Keratinocyte (primary cell): Measurements from ENCODE around the gene PNPT1. TPM values are rescaled to one million over a fixed set of nuclear protein-coding genes. Genes with fewer than 3 reads are reported as not detected.

Experiments used
- DNase-seq: peaks from one replicate; pipeline ENCODE4 v3.0.0-alpha.2; 2011; ENCODE audit warnings: low read depth, missing footprints, low spot score
- FAIRE-seq: peaks from 2 replicates; lab custom pipeline; 2011; peaks lifted over from hg19 to GRCh38; lab: Jason Lieb, UNC
- H2AFZ ChIP-seq: 2 replicates; pipeline ENCODE4 v1.6.0; 2012; ENCODE audit warnings: low read length, control low read depth, inconsistent platforms; ENCODE audit not compliant: control insufficient read depth
- H3K27ac ChIP-seq: 2 replicates; pipeline ENCODE4 v1.5.1; 2011; ENCODE audit warnings: low read length; ENCODE audit not compliant: control insufficient read depth, insufficient read depth
- H3K27me3 ChIP-seq: 3 replicates; pipeline ENCODE4 v1.6.0; 2011; ENCODE audit warnings: low read length; ENCODE audit not compliant: control insufficient read depth, insufficient read depth; ENCODE audit errors: extremely low read depth
- H3K36me3 ChIP-seq, 2 experiments: 2 replicates in 1 of 2; 3 replicates in 1 of 2; pipeline ENCODE4 v1.5.1; 2011; ENCODE audit warnings: low read length in 2 of 2, mild to moderate bottlenecking in 1 of 2; ENCODE audit not compliant: control insufficient read depth in 2 of 2, insufficient read depth in 2 of 2; ENCODE audit errors: extremely low read depth in 1 of 2
- H3K4me1 ChIP-seq: 3 replicates; pipeline ENCODE4 v1.5.1; 2011; ENCODE audit warnings: low read length; ENCODE audit not compliant: control insufficient read depth, insufficient read depth; ENCODE audit errors: extremely low read depth
- H3K4me2 ChIP-seq: 3 replicates; pipeline ENCODE4 v1.6.0; 2011; ENCODE audit warnings: low read depth, low read length; ENCODE audit not compliant: control insufficient read depth, insufficient read depth; ENCODE audit errors: extremely low read depth
- H3K4me3 ChIP-seq, 3 experiments: fragments of 200-600 bp in 1 of 3; sonication (generic) in 1 of 3; 2 replicates in 2 of 3; 3 replicates in 1 of 3; pipeline ENCODE4 v1.5.1; 2011 to 2016; ENCODE audit warnings: low read length in 3 of 3, mild to moderate bottlenecking in 3 of 3, control low read depth in 2 of 3, inconsistent platforms in 1 of 3, low read depth in 1 of 3, mixed read lengths in 1 of 3, mixed run types in 1 of 3, moderate library complexity in 1 of 3; ENCODE audit not compliant: control insufficient read depth in 2 of 3, insufficient read depth in 2 of 3; ENCODE audit errors: extremely low read depth in 1 of 3
- H3K79me2 ChIP-seq: 2 replicates; pipeline ENCODE4 v1.6.0; 2012; ENCODE audit warnings: low read length; ENCODE audit not compliant: control insufficient read depth, insufficient read depth
- H3K9ac ChIP-seq: 3 replicates; pipeline ENCODE4 v1.6.0; 2011; ENCODE audit warnings: low read length; ENCODE audit not compliant: control insufficient read depth, insufficient read depth; ENCODE audit errors: extremely low read depth
- H3K9me1 ChIP-seq: 3 replicates; pipeline ENCODE4 v1.6.0; 2011; ENCODE audit warnings: low read length; ENCODE audit not compliant: control insufficient read depth, insufficient read depth; ENCODE audit errors: extremely low read depth
- H3K9me3 ChIP-seq: 2 replicates; pipeline ENCODE4 v1.5.1; 2012; ENCODE audit warnings: low read depth, low read length; ENCODE audit not compliant: control insufficient read depth
- H4K20me1 ChIP-seq: 3 replicates; pipeline ENCODE4 v1.6.0; 2011; ENCODE audit warnings: low read length; ENCODE audit not compliant: control insufficient read depth, insufficient read depth; ENCODE audit errors: extremely low read depth
- CTCF ChIP-seq, 3 experiments: IDR thresholded peaks in 1 of 3; conservative IDR thresholded peaks in 1 of 3; optimal IDR thresholded peaks in 1 of 3; 2 replicates in 2 of 3; 3 replicates in 1 of 3; pipeline versions ENCODE3 to v1.5.1; 2011; ENCODE audit warnings: low read length in 3 of 3, mild to moderate bottlenecking in 3 of 3, moderate library complexity in 2 of 3, control low read depth in 1 of 3, inconsistent platforms in 1 of 3; ENCODE audit not compliant: insufficient read depth in 2 of 3; ENCODE audit errors: extremely low read depth in 1 of 3
- EZH2 ChIP-seq: IDR thresholded peaks from one replicate; pipeline ENCODE4 v1.6.1; 2012; ENCODE audit warnings: inconsistent platforms, mild to moderate bottlenecking, low read length, moderate library complexity
- dilution Hi-C: fragments of 300-500 bp; cut with MboI; formaldehyde crosslinking; loops from one replicate; pipeline ENCODE4 v1.7.0; 2020; ENCODE audit warnings: low sequenced_read_pairs; ENCODE audit not compliant: extremely low pct_ligation_motif_present
- polyA plus RNA-seq, 5 experiments: library from polyadenylated mRNA; depleted of rRNA in 3 of 5; stranded (reverse) in 3 of 5; stranded (forward) in 1 of 5; unstranded in 1 of 5; fragments of >200 nt; gene quantifications; 1 replicate in 1 of 5; 2 replicates in 3 of 5; 3 replicates in 1 of 5; pipeline versions ENCODE4 v1.2.1 to v1.2.3, GENCODE V29; 2011 to 2012; ENCODE audit warnings: missing spikeins in 2 of 5, low read depth in 1 of 5, low replicate concordance in 1 of 5

The PNPT1 gene
- polyA plus RNA-seq, 1 donor (not counting 4 experiments of a cell fraction or from before 2014, with no cell fraction given): 36.1 TPM

GRCh38 chr2:55590810-55591440 is 102.7 kb downstream of the PNPT1 start:
- DNase-seq (peak; percentile 59), FAIRE-seq (peak; percentile 84)
- Histone ChIP-seq H3K4me1 (peaks cover 21% of the 10 kb centered on the region), H4K20me1 (peaks cover 4% of the 10 kb centered on the region), H3K4me2 (peak overlapping the region; percentile 29), H3K9ac (no peak overlapping the region), H3K27ac (peak overlapping the region; percentile 53), H3K9me1 (no peaks in the 10 kb centered on the region), H2AFZ (no peak overlapping the region), H3K27me3 (no peaks in the 10 kb centered on the region), H3K4me3 (no peak overlapping the region), H3K36me3 (peaks cover 0 to 8% of the 10 kb centered on the region in 2 experiments), H3K9me3 (no peaks in the 10 kb centered on the region), H3K79me2 (peaks cover 26% of the 10 kb centered on the region)
- TF ChIP-seq EZH2 (no peak), CTCF (optimal IDR thresholded peaks at IDR 0.05 in 1 of 3, IDR thresholded peaks at IDR 0.05 in 1 of 3, conservative IDR thresholded peaks at IDR 0.05 in 1 of 3; ENCODE audit: extremely low read depth in 1 of 3, insufficient read depth in 2 of 3, low read length in 3 of 3) (no peak)
- dilution Hi-C loops: no loop called here

GRCh38 chr2:55585451-55586080 is 108.1 kb downstream of the PNPT1 start:
- Histone ChIP-seq H3K27ac (peak overlapping the region; percentile 90), H2AFZ (peak overlapping the region; percentile 10), H3K4me1 (peaks cover 20% of the 10 kb centered on the region), H4K20me1 (no peaks in the 10 kb centered on the region), H3K36me3 (peaks cover 0 to 17% of the 10 kb centered on the region in 2 experiments), H3K4me3 (no peak overlapping the region), H3K9ac (peak overlapping the region; percentile 54), H3K9me1 (no peaks in the 10 kb centered on the region), H3K27me3 (no peaks in the 10 kb centered on the region), H3K9me3 (no peaks in the 10 kb centered on the region), H3K4me2 (peak overlapping the region; percentile 62), H3K79me2 (peaks cover 11% of the 10 kb centered on the region)
- TF ChIP-seq EZH2 (no peak), CTCF (optimal IDR thresholded peaks at IDR 0.05 in 1 of 3, IDR thresholded peaks at IDR 0.05 in 1 of 3, conservative IDR thresholded peaks at IDR 0.05 in 1 of 3; ENCODE audit: extremely low read depth in 1 of 3, insufficient read depth in 2 of 3, low read length in 3 of 3) (no peak)
- FAIRE-seq: no peak
- dilution Hi-C loops: no loop called here
- no peak for DNase-seq

Other genes starting within 250 kb of the PNPT1 start
- 16.6 to 31.1 TPM (median 18.1 TPM) in 3 replicates for gene CFAP36, start 174.1 kb downstream of the PNPT1 start, polyA plus RNA-seq
- gene PPP4R3B, start 76.2 kb downstream of the PNPT1 start, polyA plus RNA-seq: 14.7 to 30.1 TPM (median 16.5 TPM) in 3 replicates
- 176 to 285 TPM (median 234 TPM) in 3 replicates for gene EFEMP1, start 229.9 kb upstream of the PNPT1 start, polyA plus RNA-seq